ENCODE data around the gene GGA2.
"Not testable (repeated sequence)": the region's sequence is repeated elsewhere in the genome, so short reads cannot be mapped to it uniquely, and the experiment has no call there.

Gene GGA2

DNA sequence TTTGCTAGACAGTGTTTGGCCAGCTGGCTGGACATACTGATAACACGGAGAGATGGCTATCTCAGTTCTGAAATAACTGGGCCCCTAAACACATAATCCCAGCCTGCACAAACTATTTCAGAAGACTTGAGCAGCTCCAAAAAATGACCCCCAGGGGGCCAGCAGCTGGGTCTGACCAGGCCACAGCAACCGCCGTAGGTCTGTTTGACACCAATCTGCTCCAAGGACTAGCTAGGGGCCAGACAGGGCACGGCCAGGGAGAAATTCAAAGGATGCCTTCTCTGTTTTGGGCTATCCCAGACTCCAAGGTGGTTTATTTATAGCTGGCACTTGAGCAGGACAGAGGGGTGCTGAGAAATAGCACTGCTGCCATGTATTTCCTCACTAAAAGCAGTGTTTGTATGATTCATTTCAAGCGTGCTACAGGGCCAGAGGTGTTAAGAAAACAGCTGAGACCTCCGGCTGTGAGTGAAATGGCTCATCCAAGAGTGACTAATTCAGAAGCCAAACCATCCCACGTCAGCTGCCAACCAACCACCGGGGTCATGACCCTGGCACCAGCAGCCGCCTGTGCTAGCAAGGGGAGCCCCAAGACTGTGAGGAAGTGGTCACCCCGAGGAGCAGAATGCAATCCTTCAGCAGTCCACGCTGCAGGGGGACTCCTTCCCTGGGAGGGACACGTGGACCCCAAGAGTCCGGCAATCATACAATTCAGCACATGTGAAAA lies 5.7 kb downstream of the GGA2 start:
- peak; percentile 92 for DNase-seq (ENCODE audit: low read depth, low spot score)

DNA sequence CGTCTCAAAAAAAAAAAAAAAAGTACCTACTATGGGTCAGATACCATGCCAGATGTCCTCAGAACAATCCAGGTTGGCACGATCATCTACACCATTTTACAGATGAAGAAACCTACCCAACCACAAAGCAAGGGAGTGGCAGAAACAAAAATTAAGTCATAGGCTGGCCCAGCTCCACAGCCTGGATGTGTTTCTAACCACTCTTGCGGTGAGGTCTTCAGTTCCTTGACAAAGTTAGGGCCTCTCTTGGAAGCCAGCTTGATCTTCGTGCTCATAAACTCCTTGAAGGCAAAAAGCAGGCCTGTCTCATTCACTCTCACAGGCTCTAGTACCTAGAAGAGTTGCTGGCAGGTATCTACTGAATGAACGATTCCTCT lies 6.2 kb downstream of the GGA2 start:
- peak; percentile 87 for DNase-seq (ENCODE audit: low read depth, low spot score)

DNA sequence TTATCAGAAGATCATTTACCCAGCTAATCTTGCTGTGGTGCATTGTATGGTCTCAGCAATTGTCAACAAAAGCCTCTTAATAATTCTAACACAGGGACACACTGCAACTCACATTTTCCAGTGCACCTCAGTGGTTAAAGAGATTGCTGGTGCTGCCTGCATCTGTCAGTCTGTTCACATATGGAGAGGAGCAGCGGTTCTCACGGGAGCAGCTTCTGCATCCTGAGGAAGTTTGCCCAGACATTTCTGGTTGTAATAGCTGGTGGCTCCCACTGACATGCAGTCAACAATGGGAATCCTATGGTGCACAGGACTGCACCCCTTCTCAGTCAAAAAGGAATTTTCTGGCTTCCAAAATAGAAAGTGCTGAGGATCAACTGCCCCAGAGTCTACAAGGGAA lies 7.8 kb downstream of the GGA2 start:
- DNase-seq (ENCODE audit: low read depth, low spot score), result no peak

DNA sequence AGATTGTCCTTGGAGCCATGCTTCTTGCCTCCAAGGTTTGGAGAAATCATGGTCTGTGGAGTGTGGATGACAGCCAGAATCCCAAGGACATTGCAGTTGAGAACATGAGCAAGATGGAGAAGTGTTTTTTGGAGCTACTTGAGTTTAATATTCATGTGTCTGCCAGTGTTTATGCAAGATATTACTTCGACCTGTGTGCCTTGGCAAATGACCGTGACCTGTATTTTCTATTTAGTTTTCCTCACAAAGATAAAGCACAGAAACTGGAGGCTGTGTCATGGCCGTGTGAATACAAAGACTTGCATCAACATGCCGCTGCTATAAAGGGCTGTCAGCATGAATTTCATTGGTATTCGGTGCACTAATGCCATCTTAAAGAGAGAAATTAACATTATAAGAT lies 9.0 kb downstream of the GGA2 start:
- no peak for DNase-seq (ENCODE audit: low read depth, low spot score)

DNA sequence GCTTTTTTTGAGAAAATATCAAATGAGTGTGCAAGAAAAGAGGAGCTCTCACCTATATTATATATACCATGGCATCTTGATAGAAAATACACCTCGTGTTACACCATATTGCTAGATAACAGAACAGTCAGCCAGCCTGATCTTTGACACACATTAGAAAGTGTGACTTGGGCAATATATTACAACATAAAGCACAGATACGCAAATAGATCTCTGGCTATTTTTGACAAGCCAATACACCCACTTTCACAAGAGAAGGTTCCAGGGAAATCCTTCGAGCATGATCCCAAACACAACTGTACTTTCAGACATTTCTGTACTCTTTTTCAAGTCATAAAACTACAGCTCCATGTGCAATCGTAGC lies 9.4 kb downstream of the GGA2 start:
- DNase-seq (ENCODE audit: low read depth, low spot score), result no peak

DNA sequence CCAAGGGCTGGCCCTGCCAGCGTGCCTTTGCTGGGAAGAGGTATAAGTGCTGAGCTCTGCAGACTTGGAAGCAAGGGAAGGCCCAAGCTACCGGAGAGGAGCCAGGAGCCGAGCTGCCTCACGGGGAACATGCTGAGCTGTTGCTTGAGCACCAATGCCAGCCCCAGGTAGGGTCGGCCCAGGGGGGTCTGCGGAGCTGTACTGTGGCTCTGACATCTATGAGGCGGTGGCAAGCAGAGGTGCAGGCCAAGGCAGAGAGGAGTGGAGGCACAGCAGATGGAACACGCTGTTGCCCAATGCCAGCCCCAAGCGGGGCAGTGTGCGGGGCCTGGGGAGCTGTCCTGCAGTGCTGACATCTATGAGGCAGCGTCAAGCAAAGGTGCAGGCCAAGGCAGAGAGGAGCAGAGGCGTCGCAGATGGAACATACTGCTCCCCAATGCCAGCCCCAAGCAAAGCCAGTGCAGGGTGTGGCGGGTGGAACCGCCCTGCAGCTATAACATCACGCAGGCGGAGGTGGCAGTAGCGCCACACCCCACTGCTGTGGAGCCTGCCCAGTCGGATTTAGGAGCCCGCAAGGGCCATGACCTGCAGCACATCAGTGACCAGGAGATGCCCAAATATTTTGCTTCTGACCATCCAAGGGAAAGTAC lies 10.0 kb downstream of the GGA2 start:
- DNase-seq (ENCODE audit: low read depth, low spot score), result no peak

DNA sequence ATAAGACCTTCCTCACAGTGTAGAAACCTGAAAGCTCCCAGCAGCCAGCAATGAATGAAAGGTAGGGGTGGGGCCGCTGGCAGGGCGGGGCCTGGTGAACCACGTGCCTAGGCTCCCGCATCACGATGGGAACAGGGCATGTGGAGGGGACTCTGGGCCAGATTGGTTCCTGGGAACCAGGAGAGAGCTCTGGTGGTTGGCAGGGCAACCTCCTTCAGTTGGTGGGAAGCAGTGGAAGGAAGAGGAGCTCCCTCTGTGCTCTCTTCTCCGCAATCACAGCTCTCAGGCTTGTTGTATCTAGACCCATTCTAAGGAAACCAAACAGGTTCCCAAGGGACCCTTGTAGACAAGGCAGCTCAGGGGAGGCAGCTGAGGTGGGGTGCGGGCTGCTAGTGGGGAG lies 10.5 kb downstream of the GGA2 start:
- no peak for DNase-seq (ENCODE audit: low read depth, low spot score)

- DNase-seq (ENCODE audit: low read depth, low spot score), result no peak
Observed at GRCh38 chr16:23498863-23499262, 11.4 kb downstream of the GGA2 start.

- DNase-seq (ENCODE audit: low read depth, low spot score), result no peak
Observed at GRCh38 chr16:23497543-23497868, 12.8 kb downstream of the GGA2 start.

DNA sequence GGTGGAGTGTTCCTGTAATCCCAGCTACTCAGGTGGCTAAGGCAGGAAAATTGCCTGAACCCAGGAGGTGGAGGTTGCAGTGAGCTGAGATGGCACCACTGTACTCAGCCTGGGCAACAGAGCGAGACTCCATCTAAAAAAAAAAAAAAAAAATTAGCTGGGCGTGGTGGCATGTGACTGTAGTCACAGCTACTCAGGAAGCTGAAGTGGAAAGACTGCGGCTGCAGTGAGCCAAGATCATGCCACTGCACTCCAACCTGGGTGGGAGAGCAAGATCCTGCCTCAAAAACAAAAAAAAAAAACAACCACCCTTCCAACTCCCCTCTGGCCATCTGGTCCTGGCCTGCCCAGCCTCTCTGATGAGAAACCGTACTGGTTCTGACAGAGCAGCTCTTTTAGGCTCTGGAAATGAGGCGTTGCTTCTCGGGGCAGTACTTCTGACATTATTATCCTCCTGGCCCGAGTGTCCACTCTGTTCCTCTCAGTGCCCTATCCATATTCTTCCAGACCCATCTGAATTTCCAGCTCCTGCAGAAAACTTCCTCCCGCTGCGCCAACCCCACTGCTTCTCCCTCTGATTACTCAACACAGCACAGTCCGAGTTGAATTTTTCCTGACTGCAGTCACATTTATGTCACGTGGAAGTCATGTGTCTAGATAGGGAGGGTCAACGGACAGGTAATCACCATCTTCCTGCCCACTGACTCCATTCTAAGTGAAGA lies 13.3 kb downstream of the GGA2 start:
- DNase-seq (ENCODE audit: low read depth, low spot score), result peak; percentile 20

DNA sequence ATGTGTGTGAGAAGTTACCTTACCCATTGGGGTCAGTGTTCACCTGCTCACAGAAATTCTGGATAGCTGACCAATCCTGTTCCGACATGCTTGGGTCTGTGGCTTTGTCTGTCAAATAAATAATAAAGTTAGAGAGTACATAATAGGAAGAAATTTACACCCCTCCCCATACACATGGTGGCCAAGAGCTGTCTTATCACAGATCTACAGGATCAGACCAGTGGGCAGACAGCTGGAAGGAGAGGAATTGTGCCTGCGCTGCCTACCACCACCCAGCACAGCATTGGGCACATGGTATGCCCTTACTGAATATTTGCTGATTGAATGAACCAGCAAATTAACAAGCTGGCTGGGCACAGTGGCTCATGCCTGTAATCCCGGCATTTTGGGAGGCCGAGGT lies 14.6 kb downstream of the GGA2 start:
- no peak for DNase-seq (ENCODE audit: low read depth, low spot score)

- DNase-seq (ENCODE audit: low read depth, low spot score), result no peak
Observed at GRCh38 chr16:23494188-23494587, 16.1 kb downstream of the GGA2 start.

DNA sequence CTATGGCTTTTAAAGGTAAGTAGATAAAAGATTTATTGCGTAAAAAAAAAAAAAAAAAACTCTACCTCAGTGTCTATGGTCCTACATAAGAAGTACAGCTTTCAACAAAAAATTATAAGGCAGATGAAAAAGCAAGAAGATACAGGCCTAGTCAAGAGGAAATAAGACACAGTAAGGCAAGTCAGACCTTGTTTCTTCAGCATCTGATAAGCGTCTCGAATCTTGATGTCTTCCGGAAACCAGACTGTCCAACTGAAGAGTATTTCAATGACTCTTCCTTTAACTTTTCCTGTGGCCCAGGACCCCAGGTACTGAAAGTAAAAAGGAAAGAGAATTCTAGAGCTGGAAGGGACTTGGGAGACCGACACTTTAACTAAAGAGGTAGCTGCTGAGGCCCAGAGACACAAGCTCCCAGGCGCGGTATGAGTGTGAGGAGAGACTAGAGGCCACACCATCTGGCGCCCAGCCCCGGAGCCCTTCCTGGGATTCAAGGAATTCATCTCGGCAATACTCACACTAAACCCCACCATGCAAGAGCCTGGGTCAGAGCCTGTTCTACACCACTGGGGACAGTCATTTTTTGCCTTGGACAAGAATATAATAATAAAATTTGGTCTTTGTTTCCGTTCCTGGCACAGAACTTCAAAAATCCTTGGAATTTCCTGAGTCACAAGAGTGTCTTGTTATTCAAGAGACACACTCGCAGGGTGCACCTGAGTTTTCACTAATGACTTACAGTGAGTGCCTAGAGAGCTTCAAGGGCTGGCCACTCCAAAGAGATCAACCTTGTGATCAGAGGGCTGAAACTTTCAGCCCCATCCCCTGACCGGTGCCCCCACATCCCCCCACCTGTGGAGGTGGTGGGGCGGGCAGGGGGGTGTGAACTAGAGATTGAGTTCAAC lies 18.6 kb downstream of the GGA2 start:
- DNase-seq (ENCODE audit: low read depth, low spot score), result peak; percentile 64

- DNase-seq (ENCODE audit: low read depth, low spot score), result no peak
Observed at GRCh38 chr16:23486480-23486879, 23.8 kb downstream of the GGA2 start.

- DNase-seq (ENCODE audit: low read depth, low spot score), result no peak
Observed at GRCh38 chr16:23485841-23486240, 24.5 kb downstream of the GGA2 start.

DNA sequence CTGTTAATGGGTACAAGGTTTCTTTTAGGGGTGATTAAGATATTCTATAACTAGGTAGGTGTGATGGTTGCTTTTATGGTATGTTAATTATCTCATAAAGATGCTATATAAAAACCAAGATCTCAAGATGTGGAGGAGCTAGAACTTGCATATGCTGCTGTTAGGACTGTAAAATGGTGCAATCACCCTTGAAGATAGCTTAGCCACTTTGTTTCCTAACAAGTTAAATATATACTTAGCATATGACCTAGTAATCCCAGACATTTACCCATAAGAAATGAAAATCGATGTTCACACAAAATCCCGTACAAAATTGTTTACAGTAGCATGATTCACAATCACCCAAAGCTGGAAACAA lies 25.1 kb downstream of the GGA2 start:
- DNase-seq (ENCODE audit: low read depth, low spot score), result no peak

DNA sequence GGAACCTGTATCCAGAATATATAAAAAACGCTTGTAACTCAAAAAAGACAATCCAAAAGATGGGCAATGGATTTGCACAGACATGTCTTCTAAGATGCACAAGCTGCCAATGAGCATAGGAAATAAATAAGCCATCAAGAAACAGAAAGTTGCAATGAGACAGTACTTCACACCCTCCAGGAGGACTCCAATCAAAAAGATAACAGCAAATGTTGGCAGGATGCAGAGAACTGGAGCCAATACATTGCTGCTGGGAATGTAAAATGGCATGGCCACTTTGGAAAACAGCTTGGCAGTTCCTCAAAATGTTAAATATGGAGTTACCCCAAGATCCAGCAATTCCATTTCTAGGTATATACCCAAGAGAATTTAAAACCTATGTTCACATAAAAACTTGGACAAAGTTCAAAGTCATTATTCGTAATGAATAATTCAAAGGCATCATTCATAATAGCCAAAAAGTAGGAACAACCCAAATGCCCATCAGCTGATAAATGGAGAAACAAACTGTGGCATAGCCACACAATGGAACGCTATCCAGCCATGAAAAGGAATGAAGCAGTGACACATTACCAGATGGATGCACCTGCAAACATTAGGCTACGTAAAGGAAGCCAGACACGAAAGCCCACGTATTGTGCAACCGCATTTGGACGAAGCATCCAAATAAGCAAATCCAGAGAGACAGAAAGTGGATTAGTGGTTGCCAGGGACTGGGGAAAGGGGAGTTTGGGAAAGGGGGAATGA lies 25.6 kb downstream of the GGA2 start:
- no peak for DNase-seq (ENCODE audit: low read depth, low spot score)

GRCh38 chr16:23483492-23483891 lies 26.8 kb downstream of the GGA2 start:
- DNase-seq (ENCODE audit: low read depth, low spot score), result not testable (repeated sequence)

GRCh38 chr16:23482778-23483177 lies 27.5 kb downstream of the GGA2 start:
- DNase-seq (ENCODE audit: low read depth, low spot score), result no peak

- no peak for DNase-seq (ENCODE audit: low read depth, low spot score)
Observed at GRCh38 chr16:23480257-23480656, 30.0 kb downstream of the GGA2 start.

GRCh38 chr16:23479138-23479537 lies 31.2 kb downstream of the GGA2 start:
- DNase-seq (ENCODE audit: low read depth, low spot score), result no peak

DNA sequence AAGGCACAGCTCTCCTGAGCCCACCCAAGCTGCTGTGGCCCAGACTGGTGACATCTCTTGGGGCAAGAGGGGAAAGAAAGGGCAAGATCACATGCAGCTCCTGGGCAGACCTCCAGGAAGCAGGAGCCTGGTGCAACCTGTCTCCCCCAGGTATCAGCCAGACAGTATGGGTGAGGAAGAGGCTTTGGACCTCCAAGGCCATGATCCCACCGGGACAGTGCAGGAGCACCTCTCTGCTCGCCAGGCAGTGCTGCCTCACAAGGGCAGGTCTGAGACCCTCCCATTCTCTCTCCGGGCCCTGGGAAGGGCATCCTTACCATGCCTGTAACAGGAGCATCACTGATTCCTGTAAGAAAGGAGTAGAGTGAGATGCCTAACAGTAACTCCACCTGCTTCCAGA lies 31.7 kb downstream of the GGA2 start:
- DNase-seq (ENCODE audit: low read depth, low spot score), result no peak

Data from astrocyte of the hippocampus (primary cell).